ENCODE results near the gene TRIM46. TPM values are rescaled to one million over a fixed set of nuclear protein-coding genes. Genes with fewer than 3 reads are reported as not detected.
"Not testable (repeated sequence)": the region's sequence is repeated elsewhere in the genome, so short reads cannot be mapped to it uniquely, and the experiment has no call there.

TRIM46 gene
- total RNA-seq, 2 experiments from 2014 or later = 17.8 to 18.3 TPM

GRCh38 chr1:155232001-155232978 lies 58.6 kb downstream of the TRIM46 start:
- Mint-ChIP-seq H3K36me3 (ENCODE audit: low read depth) (peaks cover 20% of the 10 kb centered on the region), H3K4me1 (peaks cover 34% of the 10 kb centered on the region)
- H3K27ac Mint-ChIP-seq, H3K9me3 Mint-ChIP-seq, H3K4me3 Mint-ChIP-seq, H3K27me3 Mint-ChIP-seq, POLR2A ChIA-PET, DNase-seq, CTCF ChIA-PET: not testable (repeated sequence)

- Mint-ChIP-seq H3K36me3 (ENCODE audit: low read depth) (peaks cover 29% of the 10 kb centered on the region), H3K4me1 (peaks cover 26% of the 10 kb centered on the region)
- CTCF ChIA-PET, H3K27ac Mint-ChIP-seq, H3K4me3 Mint-ChIP-seq, H3K9me3 Mint-ChIP-seq, POLR2A ChIA-PET, DNase-seq, H3K27me3 Mint-ChIP-seq: not testable (repeated sequence)
Measured at GRCh38 chr1:155233502-155233901, 59.9 kb downstream of the TRIM46 start.

Other genes with a start within 250 kb of the TRIM46 start
- gene PMVK, start 237.1 kb upstream of the TRIM46 start, total RNA-seq = 10 to 100 TPM; 40.7 to 41.8 TPM
- gene PBXIP1, start 217.8 kb upstream of the TRIM46 start, total RNA-seq = 100 to 1,000 TPM; 169 TPM
- 10 to 100 TPM; 48.7 to 49.7 TPM for gene PYGO2, start 212.1 kb upstream of the TRIM46 start, total RNA-seq
- gene SHC1, start 203.1 kb upstream of the TRIM46 start, total RNA-seq = 10 to 100 TPM; 80.7 to 80.8 TPM
- 100 to 1,000 TPM; 151 to 162 TPM for gene CKS1B, start 199.2 kb upstream of the TRIM46 start, total RNA-seq
- gene FLAD1, start 190.5 kb upstream of the TRIM46 start, total RNA-seq = 10 to 100 TPM; 34.7 to 35.1 TPM
- 1 to 10 TPM in 1 of 2 experiments, under 1 TPM in 1; 0.35 to 1.2 TPM for gene LENEP, start 180.3 kb upstream of the TRIM46 start, total RNA-seq
- gene ZBTB7B, start 171.0 kb upstream of the TRIM46 start, total RNA-seq = 100 to 1,000 TPM; 151 to 152 TPM
- under 1 TPM; 0.18 to 0.40 TPM for gene DCST2, start 140.1 kb upstream of the TRIM46 start, total RNA-seq
- gene DCST1, start 140.0 kb upstream of the TRIM46 start, total RNA-seq = not detected
- 10 to 100 TPM; 73.9 to 76.4 TPM for gene ADAM15, start 122.5 kb upstream of the TRIM46 start, total RNA-seq
- gene EFNA4, start 110.1 kb upstream of the TRIM46 start, total RNA-seq = 1 to 10 TPM; 6.6 to 8.5 TPM
- 1 to 10 TPM; 3.9 to 4.9 TPM for gene EFNA3, start 95.0 kb upstream of the TRIM46 start, total RNA-seq
- gene EFNA1, start 46.0 kb upstream of the TRIM46 start, total RNA-seq = not detected
- 10 to 100 TPM; 50.4 to 52.6 TPM for gene SLC50A1, start 38.0 kb upstream of the TRIM46 start, total RNA-seq
- gene DPM3, start 33.3 kb upstream of the TRIM46 start, total RNA-seq = 10 to 100 TPM; 80.2 to 80.6 TPM
- gene KRTCAP2, start 545 bp upstream of the TRIM46 start, total RNA-seq = 100 to 1,000 TPM; 203 to 224 TPM
- gene THBS3, start 34.0 kb downstream of the TRIM46 start, total RNA-seq = 10 to 100 TPM; 30.7 to 32.3 TPM
- 10 to 100 TPM; 41.2 to 43.1 TPM for gene MTX1, start 34.8 kb downstream of the TRIM46 start, total RNA-seq
- gene ENTREP3, start 81.6 kb downstream of the TRIM46 start, total RNA-seq = 10 to 100 TPM; 26.3 to 27.3 TPM
- gene SCAMP3, start 88.5 kb downstream of the TRIM46 start, total RNA-seq = 10 to 100 TPM; 87.5 to 91.9 TPM
- 10 to 100 TPM; 78.0 to 82.0 TPM for gene CLK2, start 99.7 kb downstream of the TRIM46 start, total RNA-seq
- 1 to 10 TPM; 3.7 to 4.9 TPM for gene HCN3, start 103.6 kb downstream of the TRIM46 start, total RNA-seq
- not detected for gene PKLR, start 127.6 kb downstream of the TRIM46 start, total RNA-seq
- gene FDPS, start 135.0 kb downstream of the TRIM46 start, total RNA-seq = 100 to 1,000 TPM; 350 to 352 TPM
- gene RUSC1, start 147.0 kb downstream of the TRIM46 start, total RNA-seq = 10 to 100 TPM; 24.6 to 26.2 TPM

All from activated CD4-positive, alpha-beta memory T cell treated with anti-CD3 and anti-CD28 coated beads, Interleukin-2, amount 10 ng/mL, durations not matched to agents 7 days and 5 days (primary cell).